CD4-positive, CD25-positive, alpha-beta regulatory T cell (primary cell): ENCODE measurements around the gene ACAD10. TPM values are rescaled to one million over a fixed set of nuclear protein-coding genes. Genes with fewer than 3 reads are reported as not detected.
"Not testable (repeated sequence)": the region's sequence is repeated elsewhere in the genome, so short reads cannot be mapped to it uniquely, and the experiment has no call there.

ENCODE experiments used
- ATAC-seq, 2 donors: fragments of 150-1000 bp; cut with Tn5 transposase; one replicate each; pipeline ENCODE4 v1.10.0; 2021; ENCODE audit warnings: low read depth in 2 of 2, moderate number of reproducible peaks in 2 of 2, moderate library complexity in 1 of 2
- DNase-seq, 3 donors: peaks; one replicate each; pipeline versions ENCODE4 v3.0.0 to v3.0.0-alpha.2; 2012 to 2022; ENCODE audit warnings: mixed read lengths in 1 of 3
- H3K27ac ChIP-seq: one replicate; pipeline ENCODE4 v1.7.0; 2013; ENCODE audit warnings: mild to moderate bottlenecking, low read length; ENCODE audit not compliant: insufficient read depth, poor library complexity, severe bottlenecking
- H3K27me3 ChIP-seq: one replicate; pipeline ENCODE4 v1.7.0; 2013; ENCODE audit warnings: low read length; ENCODE audit not compliant: control insufficient read depth, insufficient read depth
- H3K36me3 ChIP-seq: one replicate; pipeline ENCODE4 v1.7.0; 2013; ENCODE audit warnings: mild to moderate bottlenecking, low read length, moderate library complexity; ENCODE audit not compliant: control insufficient read depth, insufficient read depth
- H3K4me1 ChIP-seq: 2 replicates; pipeline ENCODE4 v1.7.0; 2013; ENCODE audit warnings: mild to moderate bottlenecking, low read length; ENCODE audit not compliant: insufficient read depth, control insufficient read depth, poor library complexity, severe bottlenecking
- H3K4me3 ChIP-seq: one replicate; pipeline ENCODE4 v1.7.0; 2013; ENCODE audit warnings: low read depth, mild to moderate bottlenecking, low read length, moderate library complexity
- H3K9me3 ChIP-seq, 2 experiments: 1 replicate in 1 of 2; 2 replicates in 1 of 2; pipeline ENCODE4 v1.7.0; 2013; ENCODE audit warnings: low read length in 2 of 2, mild to moderate bottlenecking in 1 of 2, moderate library complexity in 1 of 2; ENCODE audit not compliant: control insufficient read depth in 2 of 2
- H3K27ac Mint-ChIP-seq, 3 donors: one replicate each; pipeline ENCODE4 v1.8.0; 2020 to 2022; ENCODE audit warnings: mild to moderate bottlenecking in 3 of 3, mixed read lengths in 3 of 3, moderate library complexity in 2 of 3
- H3K27me3 Mint-ChIP-seq: one replicate; pipeline ENCODE4 v1.8.0; 2022; ENCODE audit warnings: mild to moderate bottlenecking, mixed read lengths
- H3K36me3 Mint-ChIP-seq: one replicate; pipeline ENCODE4 v1.8.0; 2020; ENCODE audit warnings: mixed read lengths
- H3K4me1 Mint-ChIP-seq, 4 donors: one replicate each; pipeline ENCODE4 v1.8.0; 2020 to 2022; ENCODE audit warnings: mixed read lengths in 4 of 4, mild to moderate bottlenecking in 1 of 4
- H3K4me3 Mint-ChIP-seq, 4 donors: one replicate each; pipeline ENCODE4 v1.8.0; 2020 to 2022; ENCODE audit warnings: mild to moderate bottlenecking in 4 of 4, mixed read lengths in 4 of 4, moderate library complexity in 3 of 4
- H3K9me3 Mint-ChIP-seq, 7 donors: one replicate each; pipeline ENCODE4 v1.8.0; 2020 to 2022; ENCODE audit warnings: mixed read lengths in 7 of 7, mild to moderate bottlenecking in 3 of 7, moderate library complexity in 2 of 7
- polyA plus RNA-seq, 4 donors: library from polyadenylated mRNA; unstranded; fragments of 300-500 nt; fragmentation: Illumina TruSeq; gene quantifications; one replicate each; pipeline ENCODE4 v1.2.3, GENCODE V29; 2021
- total RNA-seq: library from RNA; stranded (reverse); gene quantifications from one replicate; pipeline ENCODE4 v1.2.3, GENCODE V29; 2022

Gene ACAD10
- total and polyA plus RNA-seq, 5 donors from 2014 or later = 6.9 to 27.6 (median 10.8) TPM

DNA sequence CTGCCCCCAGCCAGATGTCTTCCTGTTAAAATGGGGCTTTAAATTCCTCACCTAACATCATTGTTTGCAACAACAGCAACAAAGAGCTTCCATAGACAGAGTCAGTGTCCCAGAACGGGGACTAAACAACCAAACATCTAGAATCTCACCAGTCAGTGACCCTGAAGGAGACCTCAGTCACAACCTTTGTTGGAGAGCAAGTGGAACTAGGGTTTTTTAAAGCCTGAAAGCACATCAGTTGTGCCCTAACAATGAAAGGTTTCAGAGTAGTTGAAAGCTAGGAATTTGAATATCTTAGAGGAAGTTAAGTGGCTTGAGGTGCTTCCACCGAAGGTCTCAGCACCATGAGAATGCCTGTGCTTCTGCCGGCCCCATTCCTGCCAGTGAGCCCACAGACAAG lies 75.9 kb downstream of the ACAD10 start:
- ATAC-seq (no peak), DNase-seq (no peak)
- H3K4me3 ChIP-seq = no peak overlapping the region
- peaks cover 7% of the 10 kb centered on the region for H3K36me3 Mint-ChIP-seq
- no peaks in the 10 kb centered on the region for H3K27me3 ChIP-seq
- no peak overlapping the region for H3K4me3 Mint-ChIP-seq
- H3K27ac ChIP-seq = no peak overlapping the region
- peak overlapping the region in 2 of 3 donors; percentile 60 to 67 for H3K27ac Mint-ChIP-seq
- H3K4me1 Mint-ChIP-seq = peaks cover 0 to 8% (median 3%) of the 10 kb centered on the region in 4 donors
- H3K36me3 ChIP-seq = no peaks in the 10 kb centered on the region
- H3K9me3 Mint-ChIP-seq = peaks cover 0 to 3% (median 0%) of the 10 kb centered on the region in 7 donors
- H3K4me1 ChIP-seq = peaks cover 7% of the 10 kb centered on the region
- peaks cover 15% of the 10 kb centered on the region for H3K27me3 Mint-ChIP-seq
- no peaks in the 10 kb centered on the region for H3K9me3 ChIP-seq

DNA sequence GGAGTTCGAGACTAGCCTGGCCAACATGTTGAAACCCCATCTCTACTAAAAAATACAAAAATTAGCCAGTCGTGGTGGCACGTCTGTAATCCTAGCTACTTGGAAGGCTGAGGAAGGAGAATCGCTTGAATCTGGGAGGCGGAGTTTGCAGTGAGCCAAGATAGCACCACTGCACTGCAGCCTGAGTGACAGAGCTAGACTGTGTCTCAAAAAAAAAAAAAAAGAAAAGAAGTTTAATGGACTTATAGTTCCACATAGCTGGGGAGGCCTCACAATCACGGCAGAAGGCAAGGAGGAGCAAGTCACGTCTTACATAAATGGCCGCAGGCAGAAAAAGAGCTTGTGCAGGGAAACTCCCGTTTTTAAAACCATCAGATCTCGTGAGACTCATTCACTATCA lies 77.7 kb downstream of the ACAD10 start:
- not testable (repeated sequence) for H3K27ac ChIP-seq, H3K9me3 Mint-ChIP-seq, ATAC-seq, H3K27me3 ChIP-seq, H3K4me3 Mint-ChIP-seq, DNase-seq, H3K36me3 Mint-ChIP-seq, H3K9me3 ChIP-seq, H3K4me3 ChIP-seq, H3K36me3 ChIP-seq
- Mint-ChIP-seq H3K27ac (peak overlapping the region in 1 of 3 donors; percentile 22), H3K27me3 (peaks cover 31% of the 10 kb centered on the region), H3K4me1 (peaks cover 0 to 12% (median 8%) of the 10 kb centered on the region in 4 donors)
- H3K4me1 ChIP-seq = peaks cover 14% of the 10 kb centered on the region

DNA sequence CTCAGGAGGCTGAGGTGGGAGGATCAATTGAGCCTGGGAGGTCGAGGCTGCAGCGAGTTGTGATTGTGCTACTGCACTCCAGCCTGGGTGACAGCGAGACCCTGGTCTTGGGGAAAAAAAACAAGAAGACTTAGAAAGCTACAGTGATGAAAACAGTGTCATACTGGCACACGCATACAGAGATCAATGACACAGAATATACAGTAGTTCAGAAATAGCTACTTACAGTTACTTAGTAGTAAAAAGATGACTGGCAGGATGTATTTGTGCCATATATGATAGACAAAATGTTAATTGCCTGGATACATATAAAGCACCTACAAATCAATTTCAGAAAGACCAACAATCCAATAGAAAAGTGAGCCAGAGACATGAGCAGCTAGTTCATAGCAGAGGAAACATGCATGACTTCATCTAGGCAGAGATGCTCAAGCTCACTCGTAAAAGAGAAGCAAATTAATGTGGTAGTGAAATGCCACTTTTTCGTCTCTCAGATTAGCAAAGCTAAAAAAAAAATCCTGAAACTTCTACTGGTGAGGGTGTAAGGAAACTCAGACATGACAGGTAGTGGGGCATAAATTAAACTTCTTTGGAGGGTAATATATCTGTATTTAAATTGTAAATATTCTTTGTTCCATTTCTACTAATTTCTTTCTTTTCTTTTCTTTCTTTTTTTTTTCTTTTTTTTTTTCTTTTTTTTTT lies 78.4 kb downstream of the ACAD10 start:
- H3K4me1 Mint-ChIP-seq = peaks cover 0 to 12% (median 8%) of the 10 kb centered on the region in 4 donors
- no peak overlapping the region for H3K4me3 ChIP-seq
- DNase-seq = no peak
- peak overlapping the region in 1 of 3 donors; percentile 33 for H3K27ac Mint-ChIP-seq
- H3K4me1 ChIP-seq = peaks cover 14% of the 10 kb centered on the region
- ATAC-seq = no peak
- H3K27me3 Mint-ChIP-seq = peaks cover 38% of the 10 kb centered on the region
- no peaks in the 10 kb centered on the region for H3K36me3 ChIP-seq
- peaks cover 12% of the 10 kb centered on the region for H3K27me3 ChIP-seq
- H3K36me3 Mint-ChIP-seq = peaks cover 4% of the 10 kb centered on the region
- no peak overlapping the region for H3K27ac ChIP-seq
- peaks cover 0 to 3% (median 0%) of the 10 kb centered on the region in 7 donors for H3K9me3 Mint-ChIP-seq
- no peaks in the 10 kb centered on the region for H3K9me3 ChIP-seq
- no peak overlapping the region for H3K4me3 Mint-ChIP-seq

DNA sequence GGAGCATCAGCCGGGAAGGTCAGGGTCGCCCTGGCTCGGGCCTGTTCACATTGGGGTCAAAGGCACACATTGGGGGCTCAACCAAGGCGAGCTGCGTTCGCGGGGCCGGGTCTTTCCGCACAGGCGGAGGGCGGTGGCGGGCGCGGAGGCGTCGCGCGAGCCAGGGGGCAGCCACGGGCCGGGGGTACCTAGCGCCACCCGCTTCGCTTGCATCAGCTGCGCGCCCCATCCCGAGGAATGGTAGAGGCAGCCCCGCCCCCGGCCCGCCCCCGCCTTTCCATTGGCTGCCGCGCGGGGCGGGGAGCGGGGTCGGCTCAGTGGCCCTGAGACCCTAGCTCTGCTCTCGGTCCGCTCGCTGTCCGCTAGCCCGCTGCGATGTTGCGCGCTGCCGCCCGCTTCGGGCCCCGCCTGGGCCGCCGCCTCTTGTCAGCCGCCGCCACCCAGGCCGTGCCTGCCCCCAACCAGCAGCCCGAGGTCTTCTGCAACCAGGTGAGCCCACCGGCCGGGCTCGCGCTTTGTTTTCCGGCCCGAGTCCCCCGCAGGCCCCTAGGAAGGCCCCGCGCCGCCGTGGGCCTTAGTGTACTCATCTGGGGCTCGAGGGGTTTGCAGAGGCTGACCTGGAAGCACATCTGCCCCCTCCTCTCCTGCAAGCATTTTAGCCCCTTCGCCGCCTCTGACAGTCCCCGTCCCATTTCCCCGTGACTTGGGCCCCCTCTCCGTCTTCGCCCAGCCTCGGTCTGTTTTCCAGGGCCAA lies 80.9 kb downstream of the ACAD10 start, which contains the start of gene ALDH2:
TSS of gene ALDH2 (plus strand) at position 326 of the 754 bp plus-strand sequence. CDS start at position 376, 50 bp downstream.
- H3K4me3 Mint-ChIP-seq = peak within 1 kb of the TSS; percentile 49 to 82 (median 66)
- no peak within 1 kb of the TSS for H3K4me3 ChIP-seq
- peak in 1 of 3 donors; percentile 6 for DNase-seq
- H3K36me3 Mint-ChIP-seq = peaks cover 4% of the 10 kb centered on the region
- ATAC-seq = peak in 1 of 2 donors; percentile 27
- no peaks in the 10 kb centered on the region for H3K36me3 ChIP-seq
- H3K4me1 Mint-ChIP-seq = peaks cover 0 to 12% (median 9%) of the 10 kb centered on the region in 4 donors
- no peak within 1 kb of the TSS for H3K27ac ChIP-seq
- H3K9me3 Mint-ChIP-seq = peaks cover 0 to 3% (median 0%) of the 10 kb centered on the region in 7 donors
- peaks cover 43% of the 10 kb centered on the region for H3K27me3 Mint-ChIP-seq
- peak within 1 kb of the TSS in 1 of 3 donors; percentile 46 for H3K27ac Mint-ChIP-seq
- peaks cover 14% of the 10 kb centered on the region for H3K4me1 ChIP-seq
- H3K27me3 ChIP-seq = peaks cover 12% of the 10 kb centered on the region
- H3K9me3 ChIP-seq = no peaks in the 10 kb centered on the region

DNA sequence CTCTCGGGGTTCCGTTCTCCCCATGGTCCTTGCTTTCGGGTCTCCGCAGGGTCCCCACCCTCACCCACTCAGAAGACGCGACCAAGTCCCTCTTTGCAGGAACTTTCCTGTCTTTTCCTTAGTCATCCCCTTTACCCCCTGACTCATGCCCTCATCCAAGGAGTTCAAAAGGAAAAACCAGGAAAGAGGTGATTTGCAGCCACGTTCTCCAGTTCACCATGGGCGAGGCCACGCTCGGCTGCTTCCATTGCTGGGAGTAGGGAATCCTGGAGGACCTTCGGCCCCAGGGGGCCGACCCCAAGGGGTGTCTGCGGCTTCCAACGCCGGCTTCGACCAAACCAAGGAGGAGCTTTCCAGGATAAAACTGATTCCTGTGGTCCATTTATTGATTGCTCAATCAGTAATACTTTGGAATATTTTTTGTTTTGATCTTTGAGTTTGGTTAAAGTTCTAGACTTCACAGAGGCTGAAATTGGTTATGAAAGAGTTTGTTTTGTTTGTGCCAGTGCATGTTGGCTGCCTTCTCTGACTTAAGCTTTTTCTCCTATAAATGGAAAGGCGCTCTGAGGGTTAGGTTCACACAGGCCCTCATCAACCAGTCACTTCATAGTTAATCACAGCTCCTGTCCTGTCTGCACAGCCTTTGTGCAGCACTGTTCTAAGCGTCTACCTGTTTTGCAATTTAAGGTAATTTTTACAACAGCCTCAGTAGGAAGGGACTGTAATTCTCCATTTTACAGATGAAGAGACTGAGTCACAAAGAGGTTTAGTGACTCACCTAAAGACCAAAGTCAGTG lies 81.7 kb downstream of the ACAD10 start:
- no peaks in the 10 kb centered on the region for H3K9me3 ChIP-seq
- H3K27ac ChIP-seq = no peak overlapping the region
- Mint-ChIP-seq H3K9me3 (peaks cover 0 to 3% (median 0%) of the 10 kb centered on the region in 7 donors), H3K27me3 (peaks cover 39% of the 10 kb centered on the region), H3K4me3 (peak overlapping the region; percentile 49 to 82 (median 60)), H3K4me1 (peaks cover 0 to 12% (median 8%) of the 10 kb centered on the region in 4 donors), H3K36me3 (peaks cover 4% of the 10 kb centered on the region), H3K27ac (peak overlapping the region in 1 of 3 donors; percentile 46)
- no peak overlapping the region for H3K4me3 ChIP-seq
- DNase-seq (no peak), ATAC-seq (no peak)
- H3K4me1 ChIP-seq = peaks cover 14% of the 10 kb centered on the region
- no peaks in the 10 kb centered on the region for H3K36me3 ChIP-seq
- H3K27me3 ChIP-seq = peaks cover 12% of the 10 kb centered on the region

DNA sequence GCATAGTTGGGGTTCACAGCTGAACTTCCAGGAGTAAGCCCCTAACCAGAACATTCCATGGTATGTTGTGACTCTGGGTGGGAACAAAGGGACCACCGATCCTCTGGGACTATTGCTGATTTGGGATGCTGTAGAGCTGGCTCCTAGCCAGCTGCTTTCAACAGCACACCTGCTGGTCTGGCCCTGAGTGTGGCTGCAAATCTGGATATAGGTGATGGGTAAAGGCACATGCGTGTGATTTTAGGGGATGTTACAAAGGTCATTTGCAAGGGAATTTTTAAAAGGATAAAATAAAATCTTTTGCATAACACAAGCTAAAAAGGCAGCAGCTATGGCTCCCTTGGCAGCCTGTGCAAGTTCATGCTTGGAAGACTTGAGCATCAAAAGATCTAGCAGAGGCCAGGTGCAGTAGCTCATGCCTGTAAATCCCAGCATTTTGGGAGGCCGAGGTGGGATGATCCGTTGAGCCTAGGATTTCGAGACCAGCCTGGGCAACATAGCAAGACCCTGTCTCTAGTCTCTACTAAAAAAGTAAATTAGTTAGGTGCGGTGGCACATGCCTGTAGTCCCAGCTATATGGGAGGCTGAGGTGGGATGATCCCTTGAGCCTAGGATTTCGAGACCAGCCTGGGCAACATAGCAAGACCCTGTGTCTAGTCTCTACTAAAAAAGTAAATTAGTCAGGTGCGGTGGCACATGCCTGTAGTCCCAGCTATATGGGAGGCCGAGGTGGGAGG lies 82.5 kb downstream of the ACAD10 start:
- Mint-ChIP-seq H3K9me3 (peaks cover 0 to 3% (median 0%) of the 10 kb centered on the region in 7 donors), H3K4me1 (peaks cover 0 to 12% (median 7%) of the 10 kb centered on the region in 4 donors), H3K27me3 (peaks cover 38% of the 10 kb centered on the region), H3K27ac (no peak overlapping the region), H3K36me3 (peaks cover 4% of the 10 kb centered on the region), H3K4me3 (no peak overlapping the region)
- no peak overlapping the region for H3K27ac ChIP-seq
- peaks cover 12% of the 10 kb centered on the region for H3K27me3 ChIP-seq
- H3K4me1 ChIP-seq = peaks cover 14% of the 10 kb centered on the region
- no peaks in the 10 kb centered on the region for H3K36me3 ChIP-seq
- DNase-seq (no peak), ATAC-seq (no peak)
- H3K4me3 ChIP-seq = no peak overlapping the region
- no peaks in the 10 kb centered on the region for H3K9me3 ChIP-seq

DNA sequence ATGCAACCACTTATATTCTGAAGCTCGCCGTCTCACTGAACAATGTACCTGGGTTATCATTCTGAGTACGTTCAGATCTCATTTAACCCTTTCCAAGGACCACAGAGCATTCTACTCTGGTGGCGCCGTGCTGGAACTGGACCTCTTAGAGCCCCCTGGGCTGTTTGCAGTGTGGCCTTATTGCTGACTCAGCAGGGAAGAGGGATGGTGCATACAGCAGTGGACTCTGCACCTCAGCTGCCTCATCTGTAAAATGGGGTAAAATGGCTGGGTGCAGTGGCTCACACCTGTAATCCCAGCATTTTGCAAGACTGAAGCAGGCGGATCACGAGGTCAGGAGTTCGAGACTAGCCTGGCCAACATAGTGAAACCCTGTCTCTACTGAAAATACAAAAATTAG lies 83.7 kb downstream of the ACAD10 start:
- no peak for ATAC-seq

More for the DNA sequence above, 83.7 kb downstream of the ACAD10 start:
- Histone ChIP-seq H3K27me3 (peaks cover 12% of the 10 kb centered on the region), H3K27ac (no peak overlapping the region), H3K9me3 (no peaks in the 10 kb centered on the region), H3K4me3 (no peak overlapping the region), H3K36me3 (no peaks in the 10 kb centered on the region), H3K4me1 (peaks cover 14% of the 10 kb centered on the region)
- no peaks in the 10 kb centered on the region for H3K9me3 Mint-ChIP-seq
- H3K27me3 Mint-ChIP-seq = peaks cover 28% of the 10 kb centered on the region
- H3K4me1 Mint-ChIP-seq = peaks cover 0 to 12% (median 7%) of the 10 kb centered on the region in 4 donors
- no peak for DNase-seq
- H3K27ac Mint-ChIP-seq = no peak overlapping the region
- H3K36me3 Mint-ChIP-seq = peaks cover 4% of the 10 kb centered on the region
- no peak overlapping the region for H3K4me3 Mint-ChIP-seq
